Right atrium auricular region (tissue), 2 donors: ENCODE measurements around the gene LMTK2. TPM values are rescaled to one million over a fixed set of nuclear protein-coding genes. Genes with fewer than 3 reads are reported as not detected.
"Not testable (repeated sequence)": the region's sequence is repeated elsewhere in the genome, so short reads cannot be mapped to it uniquely, and the experiment has no call there.

Experiments
- DNase-seq: peaks from one replicate; pipeline ENCODE4 v3.0.0-alpha.2; 2019; ENCODE audit warnings: low spot score
- H3K27ac ChIP-seq, 2 donors: fragments of 200-600 bp; sonication (generic); 1 replicate in 1 of 2; 2 replicates in 1 of 2; pipeline ENCODE4 v1.5.1; 2016 to 2019
- H3K27me3 ChIP-seq, 2 donors: fragments of 200-600 bp; sonication (generic); one replicate each; pipeline versions ENCODE4 v1.5.1 to v1.6.0; 2017 to 2019
- H3K36me3 ChIP-seq: fragments of 200-600 bp; sonication (generic); one replicate; pipeline ENCODE4 v1.5.1; 2016
- H3K4me1 ChIP-seq, 2 donors: fragments of 200-600 bp; sonication (generic); one replicate each; pipeline versions ENCODE4 v1.5.1 to v1.6.0; 2017 to 2019
- H3K4me3 ChIP-seq, 2 donors: fragments of 200-600 bp; sonication (generic); 1 replicate in 1 of 2; 2 replicates in 1 of 2; pipeline ENCODE4 v1.5.1; 2017 to 2019; ENCODE audit warnings: mild to moderate bottlenecking in 1 of 2, moderate library complexity in 1 of 2
- H3K9me3 ChIP-seq, 2 donors: fragments of 200-600 bp; sonication (generic); one replicate each; pipeline ENCODE4 v1.5.1; 2019
- CTCF ChIP-seq, 2 donors: fragments of 200-600 bp; sonication (generic); IDR thresholded peaks; one replicate each; pipeline ENCODE4 v1.5.1; 2019; ENCODE audit warnings: antibody characterized with exemption in 2 of 2
- total RNA-seq, 2 donors: library from RNA; depleted of rRNA; stranded (reverse); fragments of >200 nt; gene quantifications; one replicate each; pipeline ENCODE4 v1.1.0, GENCODE V29; 2016

LMTK2 gene
- total RNA-seq, 2 donors from 2014 or later: 39.2 to 54.1 TPM

- no peak for TF ChIP-seq CTCF (IDR thresholded peaks at IDR 0.05)
- no peaks in the 10 kb centered on the region for H3K9me3 ChIP-seq
- no peak overlapping the region for H3K4me3 ChIP-seq
- H3K4me1 ChIP-seq: no peaks in the 10 kb centered on the region
- peaks cover 8% of the 10 kb centered on the region for H3K36me3 ChIP-seq
- no peaks in the 10 kb centered on the region for H3K27me3 ChIP-seq
- DNase-seq: no peak
- H3K27ac ChIP-seq: no peak overlapping the region
Measured at GRCh38 chr7:98216941-98217622, 110.4 kb downstream of the LMTK2 start.

GRCh38 chr7:98217623-98218582, 111.2 kb downstream of the LMTK2 start:
- H3K36me3 ChIP-seq: peaks cover 14% of the 10 kb centered on the region
- no peak for DNase-seq

GRCh38 chr7:98219382-98219781, 112.7 kb downstream of the LMTK2 start:
- peaks cover 14% of the 10 kb centered on the region for H3K36me3 ChIP-seq
- not testable (repeated sequence) for H3K4me3 ChIP-seq, H3K27me3 ChIP-seq, H3K9me3 ChIP-seq, H3K27ac ChIP-seq, H3K4me1 ChIP-seq, DNase-seq

More at GRCh38 chr7:98217623-98218582, 111.2 kb downstream of the LMTK2 start:
- no peak overlapping the region for H3K27ac ChIP-seq
- TF ChIP-seq CTCF (IDR thresholded peaks at IDR 0.05): no peak
- H3K4me3 ChIP-seq: no peak overlapping the region
- H3K27me3 ChIP-seq: no peaks in the 10 kb centered on the region
- no peaks in the 10 kb centered on the region for H3K9me3 ChIP-seq
- H3K4me1 ChIP-seq: no peaks in the 10 kb centered on the region

- Histone ChIP-seq H3K9me3 (no peaks in the 10 kb centered on the region), H3K27me3 (no peaks in the 10 kb centered on the region), H3K36me3 (peaks cover 14% of the 10 kb centered on the region), H3K27ac (no peak overlapping the region), H3K4me3 (no peak overlapping the region), H3K4me1 (no peaks in the 10 kb centered on the region)
- DNase-seq: no peak
- TF ChIP-seq CTCF (IDR thresholded peaks at IDR 0.05): no peak
Measured at GRCh38 chr7:98221611-98222532, 115.2 kb downstream of the LMTK2 start.

GRCh38 chr7:98222533-98223195, 116.0 kb downstream of the LMTK2 start:
- Histone ChIP-seq H3K36me3 (peaks cover 14% of the 10 kb centered on the region), H3K9me3 (no peaks in the 10 kb centered on the region), H3K27me3 (no peaks in the 10 kb centered on the region), H3K27ac (no peak overlapping the region), H3K4me3 (no peak overlapping the region), H3K4me1 (no peaks in the 10 kb centered on the region)
- no peak for DNase-seq
- no peak for TF ChIP-seq CTCF (IDR thresholded peaks at IDR 0.05)
